OCI-LY1 (cell line): Measurements from ENCODE around the gene HAT1.

Experiments
- H2AFZ ChIP-seq: fragments of 200-600 bp; sonication (generic), shearing (Covaris generic); 2 replicates; pipeline ENCODE4 v1.6.0; 2014; ENCODE audit warnings: antibody characterized with exemption, mild to moderate bottlenecking, low read length
- H3F3A ChIP-seq: fragments of 200-600 bp; sonication (generic), shearing (Covaris generic); 2 replicates; pipeline ENCODE4 v1.6.0; 2014; ENCODE audit warnings: mild to moderate bottlenecking, antibody characterized with exemption, low read length, moderate library complexity; ENCODE audit not compliant: insufficient read depth
- H3K27ac ChIP-seq: fragments of 200-600 bp; sonication (generic); 2 replicates; pipeline ENCODE4 v1.5.1; 2014; ENCODE audit warnings: low read length, mixed run types, mild to moderate bottlenecking, low read depth; ENCODE audit not compliant: poor library complexity, severe bottlenecking
- H3K27me3 ChIP-seq: fragments of 200-600 bp; sonication (generic); 2 replicates; pipeline ENCODE4 v1.6.0; 2014; ENCODE audit warnings: antibody characterized with exemption, mild to moderate bottlenecking, low read length, moderate library complexity; ENCODE audit not compliant: insufficient read depth
- H3K36me3 ChIP-seq: fragments of 200-600 bp; sonication (generic); 2 replicates; pipeline ENCODE4 v1.6.1; 2014; ENCODE audit warnings: mild to moderate bottlenecking, antibody characterized with exemption, low read length, moderate library complexity, mixed read lengths; ENCODE audit not compliant: insufficient read depth
- H3K4me1 ChIP-seq: fragments of 200-600 bp; sonication (generic); 2 replicates; pipeline ENCODE4 v1.5.1; 2014; ENCODE audit warnings: mild to moderate bottlenecking, low read length, moderate library complexity; ENCODE audit not compliant: insufficient read depth, severe bottlenecking
- H3K4me2 ChIP-seq: fragments of 200-600 bp; sonication (generic), shearing (Covaris generic); 2 replicates; pipeline ENCODE4 v1.6.1; 2014; ENCODE audit warnings: low read length
- H3K4me3 ChIP-seq: fragments of 200-600 bp; sonication (generic); 2 replicates; pipeline ENCODE4 v1.5.1; 2014; ENCODE audit warnings: low read length, low read depth, mild to moderate bottlenecking, mixed read lengths; ENCODE audit not compliant: poor library complexity, severe bottlenecking
- H3K79me2 ChIP-seq: fragments of 200-600 bp; shearing (Covaris generic); 2 replicates; pipeline ENCODE4 v1.6.1; 2016; ENCODE audit warnings: mixed run types, low read length, mixed read lengths; ENCODE audit not compliant: insufficient read depth
- H3K9ac ChIP-seq: fragments of 200-600 bp; sonication (generic), shearing (Covaris generic); 2 replicates; pipeline ENCODE4 v1.6.1; 2014; ENCODE audit warnings: mild to moderate bottlenecking, low read length, mixed read lengths
- H3K9me2 ChIP-seq: fragments of 200-600 bp; sonication (generic), shearing (Covaris generic); 2 replicates; pipeline ENCODE4 v1.6.1; 2014; ENCODE audit warnings: low read depth, mild to moderate bottlenecking, low read length, mixed read lengths
- H3K9me3 ChIP-seq: fragments of 200-600 bp; shearing (Covaris generic); 2 replicates; pipeline ENCODE4 v1.6.1; 2014; ENCODE audit warnings: low read length, mixed read lengths
- H4K20me1 ChIP-seq: fragments of 200-600 bp; sonication (generic), shearing (Covaris generic); 2 replicates; pipeline ENCODE4 v1.6.0; 2016; ENCODE audit warnings: mild to moderate bottlenecking, low read length; ENCODE audit not compliant: insufficient read depth
- CTCF ChIP-seq: fragments of 200-600 bp; sonication (generic), shearing (Covaris generic); IDR thresholded peaks from 2 replicates; pipeline ENCODE4 v1.5.1; 2017; ENCODE audit warnings: mild to moderate bottlenecking, antibody characterized with exemption, low read length, moderate library complexity, mixed read lengths
- EZH2 ChIP-seq: fragments of 200-600 bp; sonication (generic), shearing (Covaris generic); IDR thresholded peaks from 2 replicates; pipeline ENCODE4 v1.8.0; 2017; ENCODE audit warnings: borderline replicate concordance, mixed run types, mild to moderate bottlenecking, antibody characterized with exemption, low read length, moderate library complexity, mixed read lengths

Gene HAT1

GRCh38 chr2:171939058-171939742 is 16.9 kb downstream of the HAT1 start:
- no peak for TF ChIP-seq CTCF
- TF ChIP-seq EZH2, result no peak
- Histone ChIP-seq H3K4me2 (no peak overlapping the region), H4K20me1 (no peaks in the 10 kb centered on the region), H3K27me3 (no peaks in the 10 kb centered on the region), H3K36me3 (peaks cover 16% of the 10 kb centered on the region; the same call in 1 of the 2 replicates), H3K4me1 (no peaks in the 10 kb centered on the region), H2AFZ (no peak overlapping the region), H3F3A (no peaks in the 10 kb centered on the region), H3K4me3 (no peak overlapping the region), H3K79me2 (peaks cover 63% of the 10 kb centered on the region), H3K9me3 (no peaks in the 10 kb centered on the region), H3K9ac (no peak overlapping the region), H3K9me2 (no peaks in the 10 kb centered on the region), H3K27ac (no peak overlapping the region)

GRCh38 chr2:171939743-171940071 is 17.4 kb downstream of the HAT1 start:
- H3K4me1 ChIP-seq, result no peaks in the 10 kb centered on the region
- no peaks in the 10 kb centered on the region for H3K27me3 ChIP-seq
- H2AFZ ChIP-seq, result no peak overlapping the region
- no peak overlapping the region for H3K9ac ChIP-seq
- no peaks in the 10 kb centered on the region for H3K9me2 ChIP-seq
- no peaks in the 10 kb centered on the region for H3F3A ChIP-seq
- H3K27ac ChIP-seq, result no peak overlapping the region
- no peaks in the 10 kb centered on the region for H4K20me1 ChIP-seq
- no peaks in the 10 kb centered on the region for H3K9me3 ChIP-seq
- H3K4me2 ChIP-seq, result no peak overlapping the region
- H3K79me2 ChIP-seq, result peaks cover 61% of the 10 kb centered on the region
- peaks cover 12% of the 10 kb centered on the region; the same call in 1 of the 2 replicates for H3K36me3 ChIP-seq
- TF ChIP-seq EZH2 (no peak), CTCF (no peak)
- H3K4me3 ChIP-seq, result no peak overlapping the region

GRCh38 chr2:171941316-171941699 is 19.0 kb downstream of the HAT1 start:
- H3F3A ChIP-seq, result no peaks in the 10 kb centered on the region
- no peak overlapping the region for H2AFZ ChIP-seq
- peaks cover 12% of the 10 kb centered on the region; the same call in 1 of the 2 replicates for H3K36me3 ChIP-seq
- H3K9ac ChIP-seq, result no peak overlapping the region
- H3K27me3 ChIP-seq, result no peaks in the 10 kb centered on the region
- H3K4me2 ChIP-seq, result no peak overlapping the region
- no peaks in the 10 kb centered on the region for H3K9me3 ChIP-seq
- H3K9me2 ChIP-seq, result no peaks in the 10 kb centered on the region
- no peaks in the 10 kb centered on the region for H3K4me1 ChIP-seq
- TF ChIP-seq EZH2, result no peak
- no peak for TF ChIP-seq CTCF
- H3K79me2 ChIP-seq, result peaks cover 55% of the 10 kb centered on the region
- no peak overlapping the region for H3K4me3 ChIP-seq
- no peak overlapping the region for H3K27ac ChIP-seq
- no peaks in the 10 kb centered on the region for H4K20me1 ChIP-seq
